IMR-90 (cell line): ENCODE data around the gene CFL2. TPM values are rescaled to one million over a fixed set of nuclear protein-coding genes. Genes with fewer than 3 reads are reported as not detected.

Experiments
- ATAC-seq: fragments of 200-7000 bp; cut with Tn5 transposase; 2 replicates; pipeline ENCODE4 v1.9.1; 2020; ENCODE audit warnings: low read depth, mild to moderate bottlenecking, moderate library complexity
- BruUV-seq: library from RNA; stranded (reverse); fragments of 400-500 nt; replicated peaks from 2 replicates; lab custom pipeline; 2021; lab: Mats Ljungman, UMichigan
- CTCF ChIA-PET: fragments of 300-600 bp; formaldehyde crosslinking; extraction: SDS; loops from one replicate; lab custom pipeline; 2021; ENCODE audit warnings: antibody characterized with exemption; lab: Yijun Ruan, JAX
- POLR2A ChIA-PET: fragments of 300-600 bp; sonication (Branson Sonifier 250); formaldehyde crosslinking; loops from one replicate; lab custom pipeline; 2022; ENCODE audit warnings: antibody characterized with exemption; ENCODE audit not compliant: unreplicated experiment; lab: Charles Lee
- DNase-seq: peaks from one replicate; pipeline ENCODE4 v3.0.0; 2013
- H2AFZ ChIP-seq: replicated peaks from 2 replicates; pipeline ENCODE3; 2013; ENCODE audit warnings: low read length, mild to moderate bottlenecking; ENCODE audit not compliant: poor library complexity
- H2AK5ac ChIP-seq: 2 replicates; pipeline ENCODE4 v1.6.1; 2013; ENCODE audit warnings: low read depth, low read length, inconsistent platforms
- H2AK9ac ChIP-seq: replicated peaks from 2 replicates; pipeline ENCODE3; 2013; ENCODE audit warnings: mild to moderate bottlenecking, low read depth, low read length, moderate library complexity; ENCODE audit not compliant: poor library complexity
- H2BK120ac ChIP-seq: 2 replicates; pipeline ENCODE4 v1.6.1; 2013; ENCODE audit warnings: low read depth, low read length, inconsistent platforms
- H2BK15ac ChIP-seq: 3 replicates; pipeline ENCODE4 v1.6.1; 2013; ENCODE audit warnings: low read depth, low read length, inconsistent platforms
- H2BK20ac ChIP-seq: 2 replicates; pipeline ENCODE4 v1.6.1; 2013; ENCODE audit warnings: low read depth, mild to moderate bottlenecking, inconsistent platforms, low read length, moderate library complexity
- H2BK5ac ChIP-seq: 2 replicates; pipeline ENCODE4 v1.6.1; 2013; ENCODE audit warnings: mild to moderate bottlenecking, low read depth, low read length, inconsistent platforms; ENCODE audit not compliant: poor library complexity, severe bottlenecking
- H3K14ac ChIP-seq: replicated peaks from 2 replicates; pipeline ENCODE4 v1.6.1; 2013; ENCODE audit warnings: low read depth, low read length, inconsistent platforms
- H3K18ac ChIP-seq: 2 replicates; pipeline ENCODE4 v1.6.1; 2013; ENCODE audit warnings: low read depth, low read length, control low read depth
- H3K23ac ChIP-seq: 2 replicates; pipeline ENCODE4 v1.6.1; 2013; ENCODE audit warnings: low read depth, low read length, inconsistent platforms
- H3K27ac ChIP-seq: 2 replicates; pipeline ENCODE4 v1.5.1; 2013; ENCODE audit warnings: mild to moderate bottlenecking, control low read depth, low read length; ENCODE audit not compliant: insufficient read depth
- H3K27me3 ChIP-seq: 2 replicates; pipeline ENCODE4 v1.6.1; 2013; ENCODE audit warnings: low read length; ENCODE audit not compliant: control insufficient read depth, insufficient read depth
- H3K36me3 ChIP-seq: 2 replicates; pipeline ENCODE4 v1.6.1; 2013; ENCODE audit warnings: low read length, mixed read lengths; ENCODE audit not compliant: control insufficient read depth, insufficient read depth
- H3K4ac ChIP-seq: 2 replicates; pipeline ENCODE4 v1.6.1; 2013; ENCODE audit warnings: low read depth, low read length, inconsistent platforms
- H3K4me1 ChIP-seq: 2 replicates; pipeline ENCODE4 v1.6.1; 2013; ENCODE audit warnings: low read length, mixed read lengths; ENCODE audit not compliant: control insufficient read depth, insufficient read depth
- H3K4me2 ChIP-seq: 2 replicates; pipeline ENCODE4 v1.6.1; 2013; ENCODE audit warnings: low read depth, mild to moderate bottlenecking, control low read depth, low read length, moderate library complexity
- H3K4me3 ChIP-seq: 2 replicates; pipeline ENCODE4 v1.5.1; 2013; ENCODE audit warnings: low read depth, mild to moderate bottlenecking, control low read depth, low read length, moderate library complexity; ENCODE audit not compliant: insufficient read depth
- H3K56ac ChIP-seq: 2 replicates; pipeline ENCODE4 v1.6.1; 2013; ENCODE audit warnings: low read length, inconsistent platforms; ENCODE audit not compliant: insufficient read depth; ENCODE audit errors: extremely low read depth
- H3K79me1 ChIP-seq, 2 experiments: 2 replicates each; pipeline ENCODE4 v1.6.1; 2013; ENCODE audit warnings: low read length in 2 of 2, inconsistent platforms in 1 of 2, low read depth in 1 of 2
- H3K9ac ChIP-seq: 2 replicates; pipeline ENCODE4 v1.6.1; 2013; ENCODE audit warnings: low read depth, low read length, control low read depth
- H3K9me1 ChIP-seq: 2 replicates; pipeline ENCODE4 v1.6.1; 2013; ENCODE audit warnings: low read length, inconsistent platforms; ENCODE audit not compliant: insufficient read depth
- H3K9me3 ChIP-seq: 2 replicates; pipeline ENCODE4 v1.6.1; 2013; ENCODE audit warnings: low read length; ENCODE audit not compliant: control insufficient read depth, insufficient read depth
- H4K20me1 ChIP-seq: 2 replicates; pipeline ENCODE4 v1.6.1; 2013; ENCODE audit warnings: low read length, inconsistent platforms; ENCODE audit not compliant: insufficient read depth
- H4K5ac ChIP-seq: 2 replicates; pipeline ENCODE4 v1.6.1; 2013; ENCODE audit warnings: mild to moderate bottlenecking, low read depth, low read length, control low read depth
- H4K8ac ChIP-seq, 2 experiments: 2 replicates each; pipeline ENCODE4 v1.6.1; 2013; ENCODE audit warnings: low read depth in 2 of 2, low read length in 2 of 2, control low read depth in 1 of 2, inconsistent platforms in 1 of 2
- H4K91ac ChIP-seq: 2 replicates; pipeline ENCODE4 v1.6.1; 2013; ENCODE audit warnings: low read depth, low read length, inconsistent platforms; ENCODE audit not compliant: insufficient read depth
- CEBPB ChIP-seq: IDR thresholded peaks from 2 replicates; pipeline ENCODE4 v1.6.1; 2012; ENCODE audit warnings: low read depth, low read length, improper control_type of control experiment
- FOS ChIP-seq: fragments of 150-350 bp; IDR thresholded peaks from 2 replicates; pipeline ENCODE4 v1.6.1; 2016; ENCODE audit warnings: low read depth, low read length
- MAZ ChIP-seq: IDR thresholded peaks from 2 replicates; pipeline ENCODE4 v1.6.1; 2012; ENCODE audit warnings: low read depth, mild to moderate bottlenecking, low read length, improper control_type of control experiment, moderate library complexity, borderline replicate concordance
- MXI1 ChIP-seq: IDR thresholded peaks from 2 replicates; pipeline ENCODE4 v1.6.1; 2012; ENCODE audit warnings: low read depth, mild to moderate bottlenecking, low read length, moderate library complexity, borderline replicate concordance
- RAD21 ChIP-seq: IDR thresholded peaks from 2 replicates; pipeline ENCODE4 v1.6.1; 2012; ENCODE audit warnings: low read length, improper control_type of control experiment
- RFX5 ChIP-seq: IDR thresholded peaks from 2 replicates; pipeline ENCODE4 v1.8.0; 2012; ENCODE audit warnings: low read depth, mild to moderate bottlenecking, low read length, moderate library complexity
- WGBS, 2 experiments: methylation state at CpG; one replicate each; pipeline versions ENCODE4 v1.1.5 to v1.1.7; 2013; ENCODE audit warnings: missing lambda C conversion rate in 2 of 2; ENCODE audit not compliant: insufficient read length in 1 of 2; ENCODE audit errors: extremely low coverage in 2 of 2; 5-methylcytosine and 5-hydroxymethylcytosine counted together
- dilution Hi-C: fragments of 300-500 bp; cut with HindIII; formaldehyde crosslinking; loops from one replicate; pipeline ENCODE4 v1.14.3; 2018; ENCODE audit warnings: low sequenced_read_pairs; ENCODE audit not compliant: unreplicated experiment
- in situ Hi-C: fragments of 300-500 bp; cut with MboI; formaldehyde crosslinking; loops from 3 replicates; pipeline ENCODE4 v1.14.3; 2019; ENCODE audit warnings: low sequenced_read_pairs, inconsistent platforms, mixed read lengths
- intact Hi-C: fragments of 100-400 bp; cut with micrococcal nuclease; formaldehyde crosslinking; loops from 2 replicates; pipeline ENCODE4 v1.10.0; 2022
- polyA plus RNA-seq, 3 experiments: library from polyadenylated mRNA; depleted of rRNA; stranded (reverse); fragments of >200 nt; gene quantifications; 2 replicates each; pipeline ENCODE4 v1.2.3, GENCODE V29; 2012; ENCODE audit warnings: low replicate concordance in 1 of 3
- total RNA-seq: library from RNA; depleted of rRNA; stranded (reverse); fragments of >200 nt; gene quantifications from 2 replicates; pipeline ENCODE4 v1.2.3, GENCODE V29; 2012
- TF ChIP-seq, protein P1 (sequence below): conservative IDR thresholded peaks from 2 replicates; pipeline ENCODE4 v1.5.1; 2012; ENCODE audit warnings: mild to moderate bottlenecking, low read depth, low read length, improper control_type of control experiment

The CFL2 gene
- total and polyA plus RNA-seq, 2 of the 4 experiments (the other 2 are of a cell fraction) = 106 to 151 TPM

- H2AK9ac ChIP-seq = no peak overlapping the region
Measured at GRCh38 chr14:34749408-34749807, 35.0 kb upstream of the CFL2 start.

More at GRCh38 chr14:34749408-34749807, 35.0 kb upstream of the CFL2 start:
- Histone ChIP-seq H3K27ac (no peak overlapping the region), H2BK20ac (no peak overlapping the region), H3K56ac (no peak overlapping the region), H3K36me3 (no peaks in the 10 kb centered on the region), H2BK5ac (no peak overlapping the region), H4K8ac (no peak overlapping the region), H2AK5ac (no peak overlapping the region), H3K23ac (no peak overlapping the region), H4K20me1 (no peaks in the 10 kb centered on the region), H3K14ac (no peak overlapping the region), H3K9ac (no peak overlapping the region), H3K79me1 (no peaks in the 10 kb centered on the region; a peak in 1 of 4 replicates), H4K5ac (no peak overlapping the region), H3K18ac (no peak overlapping the region), H2AFZ (no peak overlapping the region), H3K4ac (no peak overlapping the region), H4K91ac (no peak overlapping the region), H3K27me3 (no peaks in the 10 kb centered on the region), H3K4me3 (no peak overlapping the region), H3K4me1 (0 out of 2 replicates have a peak, but pooled peaks cover 2% of the 10 kb centered on the region), H3K4me2 (no peak overlapping the region), H2BK120ac (no peak overlapping the region), H3K9me1 (0 out of 2 replicates have a peak, but pooled peaks cover 2% of the 10 kb centered on the region), H2BK15ac (no peak overlapping the region), H3K9me3 (no peaks in the 10 kb centered on the region)
- no TSS peak for BruUV-seq
- dilution Hi-C loops = no loop called here
- intact Hi-C loops = no loop called here
- CTCF ChIA-PET = interaction anchor here (0.6 kb wide), 1 partner anchor 25 kb away, joined by 3 read pairs; no protein-coding TSS in a partner anchor
- ATAC-seq (no peak), DNase-seq (no peak)
- POLR2A ChIA-PET = no interaction called here
- in situ Hi-C loops = no loop called here
- WGBS, 2 experiments = no CpG with 5 or more reads among the region's 6 CpGs
- TF ChIP-seq MXI1 = no peak
- TF ChIP-seq FOS = no peak
- TF ChIP-seq MAZ = no peak
- no peak for TF ChIP-seq RFX5
- no peak for TF ChIP-seq CEBPB
- no peak for TF ChIP-seq RAD21
- TF ChIP-seq, protein P1, sequence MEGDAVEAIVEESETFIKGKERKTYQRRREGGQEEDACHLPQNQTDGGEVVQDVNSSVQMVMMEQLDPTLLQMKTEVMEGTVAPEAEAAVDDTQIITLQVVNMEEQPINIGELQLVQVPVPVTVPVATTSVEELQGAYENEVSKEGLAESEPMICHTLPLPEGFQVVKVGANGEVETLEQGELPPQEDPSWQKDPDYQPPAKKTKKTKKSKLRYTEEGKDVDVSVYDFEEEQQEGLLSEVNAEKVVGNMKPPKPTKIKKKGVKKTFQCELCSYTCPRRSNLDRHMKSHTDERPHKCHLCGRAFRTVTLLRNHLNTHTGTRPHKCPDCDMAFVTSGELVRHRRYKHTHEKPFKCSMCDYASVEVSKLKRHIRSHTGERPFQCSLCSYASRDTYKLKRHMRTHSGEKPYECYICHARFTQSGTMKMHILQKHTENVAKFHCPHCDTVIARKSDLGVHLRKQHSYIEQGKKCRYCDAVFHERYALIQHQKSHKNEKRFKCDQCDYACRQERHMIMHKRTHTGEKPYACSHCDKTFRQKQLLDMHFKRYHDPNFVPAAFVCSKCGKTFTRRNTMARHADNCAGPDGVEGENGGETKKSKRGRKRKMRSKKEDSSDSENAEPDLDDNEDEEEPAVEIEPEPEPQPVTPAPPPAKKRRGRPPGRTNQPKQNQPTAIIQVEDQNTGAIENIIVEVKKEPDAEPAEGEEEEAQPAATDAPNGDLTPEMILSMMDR = no peak
